Liver (tissue), 3 donors: ENCODE measurements around the gene SMYD3.

ENCODE experiments used
- ATF3 ChIP-seq: IDR thresholded peaks from 2 replicates; pipeline ENCODE4 v1.6.1; 2016; ENCODE audit warnings: antibody characterized with exemption
- CTCF ChIP-seq: fragments of 150-350 bp; IDR thresholded peaks from 2 replicates; pipeline ENCODE4 v1.5.1; 2017; ENCODE audit warnings: improper control_type of control experiment, low read depth, low read length; ENCODE audit not compliant: missing input control
- EGR1 ChIP-seq, 2 donors: IDR thresholded peaks; 2 replicates each; pipeline ENCODE4 v1.6.1; 2016 to 2018; ENCODE audit warnings: antibody characterized with exemption in 2 of 2, low read depth in 2 of 2
- GABPA ChIP-seq, 2 donors: IDR thresholded peaks in 1 of 2; conservative IDR thresholded peaks in 1 of 2; 2 replicates each; pipeline ENCODE4 v1.6.1; 2016; ENCODE audit warnings: antibody characterized with exemption in 2 of 2, mild to moderate bottlenecking in 1 of 2, moderate library complexity in 1 of 2
- HNF4A ChIP-seq, 2 donors: conservative IDR thresholded peaks; 2 replicates each; pipeline ENCODE4 v1.6.1; 2016; ENCODE audit warnings: antibody characterized with exemption in 2 of 2, mild to moderate bottlenecking in 2 of 2
- JUND ChIP-seq, 2 donors: IDR thresholded peaks; 2 replicates each; pipeline ENCODE4 v1.6.1; 2016; ENCODE audit warnings: antibody characterized with exemption in 2 of 2
- RAD21 ChIP-seq, 2 donors: IDR thresholded peaks; 2 replicates each; pipeline ENCODE4 v1.6.1; 2016; ENCODE audit warnings: antibody characterized with exemption in 2 of 2, mild to moderate bottlenecking in 2 of 2
- RXRA ChIP-seq, 2 donors: IDR thresholded peaks; 2 replicates each; pipeline ENCODE4 v1.6.1; 2017 to 2018; ENCODE audit warnings: antibody characterized with exemption in 2 of 2, mild to moderate bottlenecking in 1 of 2
- SP1 ChIP-seq: IDR thresholded peaks from 2 replicates; pipeline ENCODE4 v1.6.1; 2018; ENCODE audit warnings: antibody characterized with exemption, mild to moderate bottlenecking
- TAF1 ChIP-seq: conservative IDR thresholded peaks from 2 replicates; pipeline ENCODE4 v1.6.1; 2016; ENCODE audit warnings: antibody characterized with exemption, mild to moderate bottlenecking
- YY1 ChIP-seq: IDR thresholded peaks from 2 replicates; pipeline ENCODE4 v1.6.1; 2016; ENCODE audit warnings: antibody characterized with exemption, mild to moderate bottlenecking
- TF ChIP-seq, protein P1 (sequence below): IDR thresholded peaks from 2 replicates; pipeline ENCODE4 v1.6.1; 2016; ENCODE audit warnings: antibody characterized with exemption, mild to moderate bottlenecking
- TF ChIP-seq, protein P2 (sequence below): IDR thresholded peaks from 2 replicates; pipeline ENCODE4 v1.6.1; 2016; ENCODE audit warnings: antibody characterized with exemption
- TF ChIP-seq, protein P3 (sequence below): IDR thresholded peaks from 2 replicates; pipeline ENCODE4 v1.6.1; 2016; ENCODE audit warnings: antibody characterized with exemption
- donor health status: healthy.
- donor health status: healthy.

- TF ChIP-seq CTCF (no peak), RAD21 (IDR thresholded peaks at IDR 0.05) (no peak), GABPA (IDR thresholded peaks at IDR 0.05 in 1 of 2, conservative IDR thresholded peaks at IDR 0.05 in 1 of 2) (no peak), ATF3 (no peak), TAF1 (no peak), JUND (IDR thresholded peaks at IDR 0.05) (no peak), SP1 (no peak), EGR1 (IDR thresholded peaks at IDR 0.05; ENCODE audit: low read depth in 2 of 2) (no peak), YY1 (no peak), RXRA (IDR thresholded peaks at IDR 0.05) (no peak), HNF4A (conservative IDR thresholded peaks at IDR 0.05) (no peak)
- TF ChIP-seq, protein P1, sequence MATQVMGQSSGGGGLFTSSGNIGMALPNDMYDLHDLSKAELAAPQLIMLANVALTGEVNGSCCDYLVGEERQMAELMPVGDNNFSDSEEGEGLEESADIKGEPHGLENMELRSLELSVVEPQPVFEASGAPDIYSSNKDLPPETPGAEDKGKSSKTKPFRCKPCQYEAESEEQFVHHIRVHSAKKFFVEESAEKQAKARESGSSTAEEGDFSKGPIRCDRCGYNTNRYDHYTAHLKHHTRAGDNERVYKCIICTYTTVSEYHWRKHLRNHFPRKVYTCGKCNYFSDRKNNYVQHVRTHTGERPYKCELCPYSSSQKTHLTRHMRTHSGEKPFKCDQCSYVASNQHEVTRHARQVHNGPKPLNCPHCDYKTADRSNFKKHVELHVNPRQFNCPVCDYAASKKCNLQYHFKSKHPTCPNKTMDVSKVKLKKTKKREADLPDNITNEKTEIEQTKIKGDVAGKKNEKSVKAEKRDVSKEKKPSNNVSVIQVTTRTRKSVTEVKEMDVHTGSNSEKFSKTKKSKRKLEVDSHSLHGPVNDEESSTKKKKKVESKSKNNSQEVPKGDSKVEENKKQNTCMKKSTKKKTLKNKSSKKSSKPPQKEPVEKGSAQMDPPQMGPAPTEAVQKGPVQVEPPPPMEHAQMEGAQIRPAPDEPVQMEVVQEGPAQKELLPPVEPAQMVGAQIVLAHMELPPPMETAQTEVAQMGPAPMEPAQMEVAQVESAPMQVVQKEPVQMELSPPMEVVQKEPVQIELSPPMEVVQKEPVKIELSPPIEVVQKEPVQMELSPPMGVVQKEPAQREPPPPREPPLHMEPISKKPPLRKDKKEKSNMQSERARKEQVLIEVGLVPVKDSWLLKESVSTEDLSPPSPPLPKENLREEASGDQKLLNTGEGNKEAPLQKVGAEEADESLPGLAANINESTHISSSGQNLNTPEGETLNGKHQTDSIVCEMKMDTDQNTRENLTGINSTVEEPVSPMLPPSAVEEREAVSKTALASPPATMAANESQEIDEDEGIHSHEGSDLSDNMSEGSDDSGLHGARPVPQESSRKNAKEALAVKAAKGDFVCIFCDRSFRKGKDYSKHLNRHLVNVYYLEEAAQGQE, result no peak
- TF ChIP-seq, protein P2, sequence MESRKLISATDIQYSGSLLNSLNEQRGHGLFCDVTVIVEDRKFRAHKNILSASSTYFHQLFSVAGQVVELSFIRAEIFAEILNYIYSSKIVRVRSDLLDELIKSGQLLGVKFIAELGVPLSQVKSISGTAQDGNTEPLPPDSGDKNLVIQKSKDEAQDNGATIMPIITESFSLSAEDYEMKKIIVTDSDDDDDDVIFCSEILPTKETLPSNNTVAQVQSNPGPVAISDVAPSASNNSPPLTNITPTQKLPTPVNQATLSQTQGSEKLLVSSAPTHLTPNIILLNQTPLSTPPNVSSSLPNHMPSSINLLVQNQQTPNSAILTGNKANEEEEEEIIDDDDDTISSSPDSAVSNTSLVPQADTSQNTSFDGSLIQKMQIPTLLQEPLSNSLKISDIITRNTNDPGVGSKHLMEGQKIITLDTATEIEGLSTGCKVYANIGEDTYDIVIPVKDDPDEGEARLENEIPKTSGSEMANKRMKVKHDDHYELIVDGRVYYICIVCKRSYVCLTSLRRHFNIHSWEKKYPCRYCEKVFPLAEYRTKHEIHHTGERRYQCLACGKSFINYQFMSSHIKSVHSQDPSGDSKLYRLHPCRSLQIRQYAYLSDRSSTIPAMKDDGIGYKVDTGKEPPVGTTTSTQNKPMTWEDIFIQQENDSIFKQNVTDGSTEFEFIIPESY, result no peak
- TF ChIP-seq, protein P3, sequence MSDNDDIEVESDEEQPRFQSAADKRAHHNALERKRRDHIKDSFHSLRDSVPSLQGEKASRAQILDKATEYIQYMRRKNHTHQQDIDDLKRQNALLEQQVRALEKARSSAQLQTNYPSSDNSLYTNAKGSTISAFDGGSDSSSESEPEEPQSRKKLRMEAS, result no peak
Measured at GRCh38 chr1:245718951-245719350, 788.1 kb downstream of the SMYD3 start.
